Thyroid gland (tissue), 4 donors: Measurements from ENCODE around the gene RAD18.

Source experiments
- POLR2A ChIP-seq, 2 donors: fragments of 450-650 bp; IDR thresholded peaks; one replicate each; pipeline ENCODE4 v1.6.1; 2017; ENCODE audit warnings: antibody characterized with exemption in 2 of 2, mild to moderate bottlenecking in 2 of 2, moderate library complexity in 1 of 2
- TF ChIP-seq, protein P1 (sequence below), 6 experiments: fragments of 200-600 bp in 3 of 6; fragments of 450-650 bp in 3 of 6; sonication (generic) in 3 of 6; IDR thresholded peaks; one replicate each; pipeline ENCODE4 v1.5.1; 2016 to 2019; ENCODE audit warnings: antibody characterized with exemption in 6 of 6, mild to moderate bottlenecking in 2 of 6, inconsistent platforms in 1 of 6, moderate library complexity in 1 of 6

DNA sequence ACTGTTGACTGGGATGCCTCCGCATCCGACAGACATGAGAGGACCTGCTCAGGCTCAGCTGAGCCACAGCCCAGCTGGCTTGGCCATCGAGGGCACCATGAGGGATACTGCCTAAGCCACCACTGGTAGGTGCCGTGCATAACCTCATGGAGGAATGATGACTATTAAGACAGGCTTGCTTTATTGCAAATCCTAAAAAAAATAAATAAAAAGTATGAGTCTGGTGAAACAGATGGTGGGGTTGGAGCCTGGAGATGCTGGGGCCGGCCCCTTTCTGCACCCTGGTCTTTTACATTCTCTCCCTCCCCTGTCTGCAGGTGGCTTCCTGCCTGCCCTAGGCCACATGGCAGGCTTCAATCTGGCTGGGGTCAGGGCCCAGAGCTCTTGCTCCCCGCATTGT is 24.0 kb upstream of the RAD18 start:
- TF ChIP-seq, protein P1, sequence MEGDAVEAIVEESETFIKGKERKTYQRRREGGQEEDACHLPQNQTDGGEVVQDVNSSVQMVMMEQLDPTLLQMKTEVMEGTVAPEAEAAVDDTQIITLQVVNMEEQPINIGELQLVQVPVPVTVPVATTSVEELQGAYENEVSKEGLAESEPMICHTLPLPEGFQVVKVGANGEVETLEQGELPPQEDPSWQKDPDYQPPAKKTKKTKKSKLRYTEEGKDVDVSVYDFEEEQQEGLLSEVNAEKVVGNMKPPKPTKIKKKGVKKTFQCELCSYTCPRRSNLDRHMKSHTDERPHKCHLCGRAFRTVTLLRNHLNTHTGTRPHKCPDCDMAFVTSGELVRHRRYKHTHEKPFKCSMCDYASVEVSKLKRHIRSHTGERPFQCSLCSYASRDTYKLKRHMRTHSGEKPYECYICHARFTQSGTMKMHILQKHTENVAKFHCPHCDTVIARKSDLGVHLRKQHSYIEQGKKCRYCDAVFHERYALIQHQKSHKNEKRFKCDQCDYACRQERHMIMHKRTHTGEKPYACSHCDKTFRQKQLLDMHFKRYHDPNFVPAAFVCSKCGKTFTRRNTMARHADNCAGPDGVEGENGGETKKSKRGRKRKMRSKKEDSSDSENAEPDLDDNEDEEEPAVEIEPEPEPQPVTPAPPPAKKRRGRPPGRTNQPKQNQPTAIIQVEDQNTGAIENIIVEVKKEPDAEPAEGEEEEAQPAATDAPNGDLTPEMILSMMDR (IDR thresholded peaks at IDR 0.05): no peak
- TF ChIP-seq POLR2A (IDR thresholded peaks at IDR 0.05): no peak
